SK-N-SH (cell line): ENCODE measurements around the gene KRTAP12-1.

Source experiments
- EP300 ChIP-seq, 2 experiments: IDR thresholded peaks; 2 replicates each; pipeline versions ENCODE4 v1.4.0 to v1.6.1; 2012; ENCODE audit warnings: borderline replicate concordance in 1 of 2, low read depth in 1 of 2, low read length in 1 of 2
- MEF2A ChIP-seq: IDR thresholded peaks from 2 replicates; pipeline ENCODE4 v1.4.0; 2012; ENCODE audit warnings: low read depth, borderline replicate concordance
- MXI1 ChIP-seq: IDR thresholded peaks from 2 replicates; pipeline ENCODE4 v1.6.1; 2012; ENCODE audit warnings: mild to moderate bottlenecking, low read depth, low read length, improper control_type of control experiment
- POLR2AphosphoS5 ChIP-seq: IDR thresholded peaks from 2 replicates; pipeline ENCODE4 v1.6.1; 2012; ENCODE audit warnings: low read depth, low read length
- RCOR1 ChIP-seq: fragments of 150-350 bp; IDR thresholded peaks from 2 replicates; pipeline ENCODE4 v1.6.1; 2017; ENCODE audit warnings: antibody characterized with exemption, low read length
- TF ChIP-seq, protein P1 (sequence below): fragments of 200-600 bp; sonication (generic); IDR thresholded peaks from 2 replicates; pipeline ENCODE4 v1.6.1; 2017; ENCODE audit warnings: antibody characterized with exemption, mild to moderate bottlenecking, moderate library complexity

DNA sequence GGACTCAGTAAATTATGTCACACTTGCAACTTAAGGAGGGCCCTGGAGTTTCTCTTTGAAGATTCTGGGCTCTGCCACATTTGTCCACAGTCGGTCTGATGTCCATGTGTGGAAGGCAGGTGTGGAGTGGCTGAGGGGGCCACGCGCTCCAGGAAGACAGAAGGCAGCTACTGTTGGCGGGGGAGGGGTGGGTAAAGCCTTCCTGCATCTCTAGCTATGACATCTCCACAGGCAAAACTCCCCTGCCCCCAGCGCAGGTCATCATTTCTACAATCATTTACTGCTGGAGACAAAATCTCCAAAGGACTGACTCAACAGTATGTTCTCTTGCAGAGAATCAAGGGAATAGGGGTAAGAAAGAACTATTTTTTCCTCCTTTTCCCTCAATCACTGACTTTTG lies 40.8 kb upstream of the KRTAP12-1 start:
- TF ChIP-seq, protein P1, sequence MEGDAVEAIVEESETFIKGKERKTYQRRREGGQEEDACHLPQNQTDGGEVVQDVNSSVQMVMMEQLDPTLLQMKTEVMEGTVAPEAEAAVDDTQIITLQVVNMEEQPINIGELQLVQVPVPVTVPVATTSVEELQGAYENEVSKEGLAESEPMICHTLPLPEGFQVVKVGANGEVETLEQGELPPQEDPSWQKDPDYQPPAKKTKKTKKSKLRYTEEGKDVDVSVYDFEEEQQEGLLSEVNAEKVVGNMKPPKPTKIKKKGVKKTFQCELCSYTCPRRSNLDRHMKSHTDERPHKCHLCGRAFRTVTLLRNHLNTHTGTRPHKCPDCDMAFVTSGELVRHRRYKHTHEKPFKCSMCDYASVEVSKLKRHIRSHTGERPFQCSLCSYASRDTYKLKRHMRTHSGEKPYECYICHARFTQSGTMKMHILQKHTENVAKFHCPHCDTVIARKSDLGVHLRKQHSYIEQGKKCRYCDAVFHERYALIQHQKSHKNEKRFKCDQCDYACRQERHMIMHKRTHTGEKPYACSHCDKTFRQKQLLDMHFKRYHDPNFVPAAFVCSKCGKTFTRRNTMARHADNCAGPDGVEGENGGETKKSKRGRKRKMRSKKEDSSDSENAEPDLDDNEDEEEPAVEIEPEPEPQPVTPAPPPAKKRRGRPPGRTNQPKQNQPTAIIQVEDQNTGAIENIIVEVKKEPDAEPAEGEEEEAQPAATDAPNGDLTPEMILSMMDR: no peak
- TF ChIP-seq RCOR1 (no peak), EP300 (IDR thresholded peaks at IDR 0.05; ENCODE audit: borderline replicate concordance in 1 of 2, low read depth in 1 of 2, low read length in 1 of 2) (no peak), MEF2A (no peak), POLR2AphosphoS5 (no peak), MXI1 (no peak)
